Adrenal gland (tissue), 5 donors: Measurements from ENCODE around the gene SCGN.

Experiments
- CTCF ChIP-seq, 6 experiments: fragments of 450-650 bp in 4 of 6; fragments of 200-600 bp in 2 of 6; sonication (generic) in 1 of 6; IDR thresholded peaks; 1 replicate in 5 of 6; 2 replicates in 1 of 6; pipeline versions ENCODE4 v1.5.1 to v1.8.0; 2016 to 2021; ENCODE audit warnings: antibody characterized with exemption in 6 of 6, mild to moderate bottlenecking in 2 of 6, moderate library complexity in 1 of 6
- POLR2A ChIP-seq, 2 donors: fragments of 450-650 bp; IDR thresholded peaks; one replicate each; pipeline ENCODE4 v1.6.1; 2017; ENCODE audit warnings: antibody characterized with exemption in 2 of 2, mild to moderate bottlenecking in 2 of 2, moderate library complexity in 1 of 2
- donor health status: DM: no; HTN: no; CAD: no.

GRCh38 chr6:25700761-25701160 is 48.7 kb downstream of the SCGN start:
- TF ChIP-seq CTCF (IDR thresholded peaks at IDR 0.05) (no peak), POLR2A (IDR thresholded peaks at IDR 0.05) (no peak)
